NCI-H82 treated with DMSO at 0.1 percent for 48 hours (cell line): ENCODE measurements around the gene CXorf38.

ENCODE experiments used
- DNase-seq: peaks from one replicate; lab custom pipeline; 2025; ENCODE audit not compliant: unreplicated experiment; lab: John Stamatoyannopoulos, UW

CXorf38 gene

GRCh38 chrX:40647307-40648197 is at the start of gene CXorf38:
CXorf38 (minus strand) TSS chrX:40647561; CDS start chrX:40647520, 41 bp downstream.
- DNase-seq = peak; percentile 74

- DNase-seq = no peak
Observed at GRCh38 chrX:40694802-40695201, 47.4 kb upstream of the CXorf38 start.

GRCh38 chrX:40688929-40689328 is 41.6 kb upstream of the CXorf38 start:
- no peak for DNase-seq

GRCh38 chrX:40687169-40687568 is 39.8 kb upstream of the CXorf38 start:
- DNase-seq = no peak

- DNase-seq = no peak
Observed at GRCh38 chrX:40685362-40685918, 38.1 kb upstream of the CXorf38 start.

GRCh38 chrX:40684092-40684491 is 36.7 kb upstream of the CXorf38 start:
- DNase-seq = no peak

- no peak for DNase-seq
Observed at GRCh38 chrX:40683245-40683644, 35.9 kb upstream of the CXorf38 start.

GRCh38 chrX:40671126-40671525 is 23.8 kb upstream of the CXorf38 start:
- DNase-seq = no peak

- DNase-seq = no peak
Observed at GRCh38 chrX:40663880-40664630, 16.7 kb upstream of the CXorf38 start.

- no peak for DNase-seq
Observed at GRCh38 chrX:40663078-40663740, 15.8 kb upstream of the CXorf38 start.

GRCh38 chrX:40661489-40661888 is 14.1 kb upstream of the CXorf38 start:
- no peak for DNase-seq

- DNase-seq = no peak
Observed at GRCh38 chrX:40660381-40660780, 13.0 kb upstream of the CXorf38 start.

GRCh38 chrX:40653535-40653934 is 6.2 kb upstream of the CXorf38 start:
- no peak for DNase-seq

- DNase-seq = no peak
Observed at GRCh38 chrX:40652664-40653063, 5.3 kb upstream of the CXorf38 start.

GRCh38 chrX:40651620-40652223 is 4.4 kb upstream of the CXorf38 start:
- peak; percentile 19 for DNase-seq

- DNase-seq = no peak
Observed at GRCh38 chrX:40646489-40647306, 663 bp downstream of the CXorf38 start.

GRCh38 chrX:40644821-40645358 is 2.5 kb downstream of the CXorf38 start:
- no peak for DNase-seq

- DNase-seq = no peak
Observed at GRCh38 chrX:40644176-40644575, 3.2 kb downstream of the CXorf38 start.

GRCh38 chrX:40637687-40638086 is 9.7 kb downstream of the CXorf38 start:
- no peak for DNase-seq

GRCh38 chrX:40632199-40632598 is 15.2 kb downstream of the CXorf38 start:
- DNase-seq = no peak
